Measurements from ENCODE around the gene COX6A2. TPM values are rescaled to one million over a fixed set of nuclear protein-coding genes. Genes with fewer than 3 reads are reported as not detected.

Gene COX6A2
- polyA plus RNA-seq, 2 of the 4 experiments (the other 2 are of a cell fraction) = not detected

GRCh38 chr16:31472709-31473203 lies 44.6 kb upstream of the COX6A2 start:
- ATAC-seq = peak; percentile 86 to 95
- Histone ChIP-seq H3K4me2 (peak overlapping the region; percentile 92), H3K9me3 (no peaks in the 10 kb centered on the region), H3K4me3 (peak overlapping the region; percentile 84), H3K27ac (peak overlapping the region; percentile 94 to 99), H3K4me1 (peaks cover 9% of the 10 kb centered on the region)
- 25% methylated on average over 20 of the region's 20 CpGs for WGBS (ENCODE audit: missing lambda C conversion rate)
- CTCF ChIA-PET = interaction anchor here (0.6 to 1.0 kb wide), 4 partner anchors 9 to 15 kb away, joined by 3 to 4 read pairs (median 3); partner anchors contain the start of gene ARMC5
- peak; percentile 89 to 93 for DNase-seq (ENCODE audit: low read depth in 1 of 2, low spot score in 1 of 2)
- POLR2A ChIA-PET = interaction anchor here (1.0 kb wide), 2 partner anchors 14 to 35 kb away, joined by 4 to 10 read pairs; partner anchors contain the start of genes ARMC5 and RUSF1
- FAIRE-seq = no peak
- TF ChIP-seq FOSB (CRISPR knock-in tag; IDR thresholded peaks at IDR 0.05) = no peak
- 0 out of 2 replicates have a peak, but pooled peaks have one; percentile 70 for TF ChIP-seq CHD4 (IDR thresholded peaks at IDR 0.05; ENCODE audit: borderline replicate concordance)
- no peak for TF ChIP-seq RARB (CRISPR knock-in tag; IDR thresholded peaks at IDR 0.05)
- peak; percentile 76 for TF ChIP-seq CTCF (IDR thresholded peaks at IDR 0.05)
- peak; percentile 32; the same call in 1 of the 2 replicates for TF ChIP-seq KDM1A (IDR thresholded peaks at IDR 0.05; ENCODE audit: low read depth)
- TF ChIP-seq POLR2A (IDR thresholded peaks at IDR 0.05; ENCODE audit: low read length) = peak; percentile 32; the same call in 1 of the 2 replicates
- TF ChIP-seq ATOH8 (CRISPR knock-in tag; IDR thresholded peaks at IDR 0.05; ENCODE audit: low read depth) = 0 out of 2 replicates have a peak, but pooled peaks have one; percentile 59
- no peak for TF ChIP-seq ZSCAN20 (CRISPR knock-in tag; IDR thresholded peaks at IDR 0.05)
- TF ChIP-seq ESRRA (IDR thresholded peaks at IDR 0.05; ENCODE audit: borderline replicate concordance, low read length) = no peak
- no peak for TF ChIP-seq FOSL2 (IDR thresholded peaks at IDR 0.05)
- TF ChIP-seq FOSL2 (CRISPR knock-in tag; IDR thresholded peaks at IDR 0.05) = peak; percentile 4; the same call in 1 of the 2 replicates
- no peak; the same call in 1 of the 2 replicates for TF ChIP-seq MAX (IDR thresholded peaks at IDR 0.05)
- TF ChIP-seq JUNB (IDR thresholded peaks at IDR 0.05) = no peak
- no peak for TF ChIP-seq JUN (IDR thresholded peaks at IDR 0.05)
- no peak for TF ChIP-seq PHF8 (IDR thresholded peaks at IDR 0.05; ENCODE audit: borderline replicate concordance, low read depth)
- no peak for TF ChIP-seq KDM5A (IDR thresholded peaks at IDR 0.05)
- TF ChIP-seq EP300 (IDR thresholded peaks at IDR 0.05) = no peak
- TF ChIP-seq, protein P1, sequence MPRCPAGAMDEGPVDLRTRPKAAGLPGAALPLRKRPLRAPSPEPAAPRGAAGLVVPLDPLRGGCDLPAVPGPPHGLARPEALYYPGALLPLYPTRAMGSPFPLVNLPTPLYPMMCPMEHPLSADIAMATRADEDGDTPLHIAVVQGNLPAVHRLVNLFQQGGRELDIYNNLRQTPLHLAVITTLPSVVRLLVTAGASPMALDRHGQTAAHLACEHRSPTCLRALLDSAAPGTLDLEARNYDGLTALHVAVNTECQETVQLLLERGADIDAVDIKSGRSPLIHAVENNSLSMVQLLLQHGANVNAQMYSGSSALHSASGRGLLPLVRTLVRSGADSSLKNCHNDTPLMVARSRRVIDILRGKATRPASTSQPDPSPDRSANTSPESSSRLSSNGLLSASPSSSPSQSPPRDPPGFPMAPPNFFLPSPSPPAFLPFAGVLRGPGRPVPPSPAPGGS (IDR thresholded peaks at IDR 0.05) = no peak
- no peak for TF ChIP-seq USF2 (IDR thresholded peaks at IDR 0.05)
- no peak for TF ChIP-seq CHD2 (IDR thresholded peaks at IDR 0.05; ENCODE audit: low read length, partially characterized antibody)
- TF ChIP-seq CBX8 (IDR thresholded peaks at IDR 0.05) = no peak
- no peak for TF ChIP-seq MYC (IDR thresholded peaks at IDR 0.05; ENCODE audit: borderline replicate concordance, low read length)
- no peak for TF ChIP-seq HDAC2 (IDR thresholded peaks at IDR 0.05)
- TF ChIP-seq NFE2L2 (conservative IDR thresholded peaks at IDR 0.05; ENCODE audit: low read length) = no peak
- peak; percentile 21 to 28; a peak in 2 of 5 replicates for TF ChIP-seq RAD21 (conservative IDR thresholded peaks at IDR 0.05 in 1 of 2, IDR thresholded peaks at IDR 0.05 in 1 of 2)
- TF ChIP-seq HOXA7 (CRISPR knock-in tag; IDR thresholded peaks at IDR 0.05) = no peak
- no peak for TF ChIP-seq NPAS2 (CRISPR knock-in tag; IDR thresholded peaks at IDR 0.05; ENCODE audit: borderline replicate concordance)
- TF ChIP-seq HEYL (CRISPR knock-in tag; IDR thresholded peaks at IDR 0.05) = no peak
- no peak for TF ChIP-seq CBX2 (IDR thresholded peaks at IDR 0.05; ENCODE audit: borderline replicate concordance, low read depth)
- no peak for TF ChIP-seq RFX5 (IDR thresholded peaks at IDR 0.05)
- TF ChIP-seq, protein P2, sequence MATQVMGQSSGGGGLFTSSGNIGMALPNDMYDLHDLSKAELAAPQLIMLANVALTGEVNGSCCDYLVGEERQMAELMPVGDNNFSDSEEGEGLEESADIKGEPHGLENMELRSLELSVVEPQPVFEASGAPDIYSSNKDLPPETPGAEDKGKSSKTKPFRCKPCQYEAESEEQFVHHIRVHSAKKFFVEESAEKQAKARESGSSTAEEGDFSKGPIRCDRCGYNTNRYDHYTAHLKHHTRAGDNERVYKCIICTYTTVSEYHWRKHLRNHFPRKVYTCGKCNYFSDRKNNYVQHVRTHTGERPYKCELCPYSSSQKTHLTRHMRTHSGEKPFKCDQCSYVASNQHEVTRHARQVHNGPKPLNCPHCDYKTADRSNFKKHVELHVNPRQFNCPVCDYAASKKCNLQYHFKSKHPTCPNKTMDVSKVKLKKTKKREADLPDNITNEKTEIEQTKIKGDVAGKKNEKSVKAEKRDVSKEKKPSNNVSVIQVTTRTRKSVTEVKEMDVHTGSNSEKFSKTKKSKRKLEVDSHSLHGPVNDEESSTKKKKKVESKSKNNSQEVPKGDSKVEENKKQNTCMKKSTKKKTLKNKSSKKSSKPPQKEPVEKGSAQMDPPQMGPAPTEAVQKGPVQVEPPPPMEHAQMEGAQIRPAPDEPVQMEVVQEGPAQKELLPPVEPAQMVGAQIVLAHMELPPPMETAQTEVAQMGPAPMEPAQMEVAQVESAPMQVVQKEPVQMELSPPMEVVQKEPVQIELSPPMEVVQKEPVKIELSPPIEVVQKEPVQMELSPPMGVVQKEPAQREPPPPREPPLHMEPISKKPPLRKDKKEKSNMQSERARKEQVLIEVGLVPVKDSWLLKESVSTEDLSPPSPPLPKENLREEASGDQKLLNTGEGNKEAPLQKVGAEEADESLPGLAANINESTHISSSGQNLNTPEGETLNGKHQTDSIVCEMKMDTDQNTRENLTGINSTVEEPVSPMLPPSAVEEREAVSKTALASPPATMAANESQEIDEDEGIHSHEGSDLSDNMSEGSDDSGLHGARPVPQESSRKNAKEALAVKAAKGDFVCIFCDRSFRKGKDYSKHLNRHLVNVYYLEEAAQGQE (IDR thresholded peaks at IDR 0.05) = no peak
- TF ChIP-seq POLR2AphosphoS2 (conservative IDR thresholded peaks at IDR 0.05; ENCODE audit: low read length) = no peak
- 0 out of 3 replicates have a peak, but pooled peaks have one; percentile 10 for TF ChIP-seq SMC3 (IDR thresholded peaks at IDR 0.05)
- peak; percentile 56; the same call in 1 of the 2 replicates for TF ChIP-seq HOXB5 (CRISPR knock-in tag; IDR thresholded peaks at IDR 0.05)
